A549 (cell line): Measurements from ENCODE around the gene ZNF862.

ENCODE experiments used
- CEBPB ChIP-seq, 2 experiments: fragments of >200 bp in 1 of 2; sonication (Bioruptor Twin) in 1 of 2; formaldehyde crosslinking in 1 of 2; IDR thresholded peaks; 2 replicates each; pipeline ENCODE4 v1.6.1; 2012 to 2016
- CTCF ChIP-seq: fragments of >200 bp; sonication (Bioruptor Twin); formaldehyde crosslinking; IDR thresholded peaks from 3 replicates; pipeline ENCODE4 v1.5.1; 2016
- FOSL2 ChIP-seq, 2 experiments: fragments of 450-650 bp in 1 of 2; fragments of >200 bp in 1 of 2; sonication (Bioruptor Twin) in 1 of 2; formaldehyde crosslinking; IDR thresholded peaks; 2 replicates each; pipeline versions ENCODE4 v1.5.0 to v1.6.1; 2016 to 2020; ENCODE audit warnings: mild to moderate bottlenecking in 1 of 2, moderate library complexity in 1 of 2
- MAFK ChIP-seq: fragments of 450-650 bp; IDR thresholded peaks from 2 replicates; pipeline ENCODE4 v1.6.1; 2014; ENCODE audit not compliant: partially characterized antibody
- MAX ChIP-seq: IDR thresholded peaks from 2 replicates; pipeline ENCODE4 v1.6.1; 2012
- RNF2 ChIP-seq: fragments of 200-600 bp; sonication (generic); IDR thresholded peaks from 2 replicates; pipeline ENCODE4 v1.6.1; 2016; ENCODE audit warnings: low read depth, mild to moderate bottlenecking, antibody characterized with exemption, moderate library complexity, borderline replicate concordance

- TF ChIP-seq RNF2 (no peak), MAX (no peak), CTCF (no peak), FOSL2 (IDR thresholded peaks at IDR 0.05) (no peak), FOSL2 (CRISPR knock-in tag; IDR thresholded peaks at IDR 0.05) (no peak), CEBPB (IDR thresholded peaks at IDR 0.05) (no peak), MAFK (no peak)
Observed at GRCh38 chr7:149859369-149859768, 21.2 kb downstream of the ZNF862 start.
